Mesodermal cell (in vitro differentiated cells): ENCODE results near the gene SDHB.

Experiments
- H3K27ac ChIP-seq: 2 replicates; pipeline ENCODE4 v1.7.0; 2013; ENCODE audit warnings: mild to moderate bottlenecking, low read depth, low read length, moderate library complexity; ENCODE audit not compliant: severe bottlenecking
- H3K36me3 ChIP-seq: 2 replicates; pipeline ENCODE4 v1.7.1; 2013; ENCODE audit warnings: mild to moderate bottlenecking, low read length, moderate library complexity; ENCODE audit not compliant: control insufficient read depth, insufficient read depth
- H3K4me1 ChIP-seq: one replicate; pipeline ENCODE4 v1.7.1; 2013; ENCODE audit warnings: mild to moderate bottlenecking, low read length; ENCODE audit not compliant: insufficient read depth, control insufficient read depth, poor library complexity, severe bottlenecking
- H3K4me3 ChIP-seq: 2 replicates; pipeline ENCODE4 v1.7.0; 2013; ENCODE audit warnings: low read length, control low read depth, mild to moderate bottlenecking; ENCODE audit not compliant: insufficient read depth, poor library complexity, severe bottlenecking; ENCODE audit errors: extremely low read depth
- H3K9me3 ChIP-seq: 2 replicates; pipeline ENCODE4 v1.7.1; 2013; ENCODE audit warnings: mild to moderate bottlenecking, low read length, moderate library complexity; ENCODE audit not compliant: control insufficient read depth
- WGBS, 2 experiments: methylation state at CpG; one replicate each; pipeline ENCODE4 v1.1.5; 2013; ENCODE audit warnings: missing lambda C conversion rate in 2 of 2; ENCODE audit not compliant: insufficient coverage in 2 of 2; 5-methylcytosine and 5-hydroxymethylcytosine counted together

The SDHB gene

DNA sequence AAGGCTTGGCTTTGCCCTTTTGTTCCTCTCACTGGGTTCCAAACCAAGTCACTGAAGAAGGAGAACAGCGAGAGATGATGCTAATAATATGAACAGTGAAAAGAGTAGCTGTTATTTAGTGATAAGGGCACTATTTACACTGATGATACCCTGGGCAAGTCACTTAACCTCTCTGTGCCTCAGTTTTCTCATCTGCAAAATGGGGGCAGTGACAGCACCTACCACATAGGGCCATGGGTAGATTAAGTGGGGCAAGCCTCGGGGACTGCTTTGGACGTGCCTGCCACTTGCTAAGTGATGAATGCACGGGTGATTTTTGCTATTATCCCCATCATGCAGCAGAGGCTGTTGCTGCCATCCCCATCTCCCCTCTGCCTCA is 51.3 kb downstream of the SDHB start:
- WGBS, 2 experiments: 87 to 94% methylated on average over 3 to 4 of the region's 4 CpGs

DNA sequence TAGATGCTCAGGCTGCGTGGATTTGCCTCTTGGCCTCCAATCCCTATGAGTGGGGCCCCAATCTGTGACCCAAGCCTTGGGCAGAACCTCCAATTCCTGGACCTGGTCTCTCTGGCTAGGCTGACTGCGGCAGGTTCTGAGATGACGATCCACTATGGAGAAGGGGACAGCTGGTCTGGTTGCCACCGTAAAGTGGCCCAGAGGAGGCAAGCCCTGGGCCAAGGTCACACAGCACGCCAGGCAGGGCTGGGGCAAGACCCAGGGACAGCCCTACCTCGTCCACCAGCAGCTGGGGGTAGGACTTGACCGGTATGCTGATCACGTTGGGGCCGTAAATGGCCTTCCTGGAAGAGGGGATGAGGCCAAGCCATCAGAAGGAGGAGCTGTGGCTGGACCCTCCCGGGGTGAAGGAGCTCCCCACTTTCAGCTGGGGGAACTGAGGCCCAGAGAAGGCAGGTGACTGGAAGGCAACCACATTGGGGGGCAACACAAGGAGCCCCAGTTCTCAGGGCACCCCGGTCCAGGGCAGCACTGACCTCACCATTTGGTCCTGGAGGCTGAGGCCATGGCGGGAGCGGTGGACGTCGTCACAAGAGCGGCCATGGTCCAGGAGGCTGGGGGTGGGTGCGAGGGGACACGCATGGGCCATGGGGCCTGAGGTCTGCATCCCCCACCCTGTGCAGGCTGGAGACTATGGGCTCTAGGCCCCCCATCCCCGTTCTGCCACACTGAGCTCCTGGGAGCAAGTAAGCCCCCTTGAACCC is 51.9 kb downstream of the SDHB start:
- Histone ChIP-seq H3K9me3 (no peaks in the 10 kb centered on the region), H3K27ac (no peak overlapping the region), H3K36me3 (peaks cover 55% of the 10 kb centered on the region), H3K4me1 (no peaks in the 10 kb centered on the region), H3K4me3 (no peak overlapping the region)
- WGBS, 2 experiments: 90 to 95% methylated on average over 16 to 19 of the region's 19 CpGs

More for the DNA sequence above, 51.3 kb downstream of the SDHB start:
- H3K4me3 ChIP-seq: no peak overlapping the region
- no peaks in the 10 kb centered on the region for H3K9me3 ChIP-seq
- H3K4me1 ChIP-seq: no peaks in the 10 kb centered on the region
- H3K36me3 ChIP-seq: peaks cover 52% of the 10 kb centered on the region
- H3K27ac ChIP-seq: no peak overlapping the region

DNA sequence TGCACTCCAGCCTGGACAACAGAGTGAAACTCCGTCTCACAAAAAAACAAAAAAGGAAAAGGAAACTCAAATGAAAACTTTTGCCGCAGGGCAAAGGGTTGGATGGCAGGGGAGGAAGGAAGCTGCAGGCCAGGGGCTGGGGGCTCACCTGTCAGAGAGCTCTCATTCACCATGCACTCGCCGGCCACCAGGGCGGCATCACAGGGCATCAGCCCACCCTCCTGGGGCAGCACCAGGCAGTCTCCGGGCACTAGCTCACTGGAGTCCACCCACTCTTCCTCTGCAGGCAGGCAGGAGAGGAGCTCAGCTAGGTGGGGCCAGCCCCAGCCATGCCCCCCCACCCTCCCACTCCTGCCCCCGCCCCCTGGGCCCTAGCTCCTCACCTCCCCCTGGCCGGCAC is 54.0 kb downstream of the SDHB start:
- WGBS, 2 experiments: 90 to 97% methylated on average over 5 of the region's 8 CpGs
- peaks cover 49% of the 10 kb centered on the region for H3K36me3 ChIP-seq
- no peak overlapping the region for H3K27ac ChIP-seq
- no peak overlapping the region for H3K4me3 ChIP-seq
- H3K9me3 ChIP-seq: no peaks in the 10 kb centered on the region
- H3K4me1 ChIP-seq: no peaks in the 10 kb centered on the region

DNA sequence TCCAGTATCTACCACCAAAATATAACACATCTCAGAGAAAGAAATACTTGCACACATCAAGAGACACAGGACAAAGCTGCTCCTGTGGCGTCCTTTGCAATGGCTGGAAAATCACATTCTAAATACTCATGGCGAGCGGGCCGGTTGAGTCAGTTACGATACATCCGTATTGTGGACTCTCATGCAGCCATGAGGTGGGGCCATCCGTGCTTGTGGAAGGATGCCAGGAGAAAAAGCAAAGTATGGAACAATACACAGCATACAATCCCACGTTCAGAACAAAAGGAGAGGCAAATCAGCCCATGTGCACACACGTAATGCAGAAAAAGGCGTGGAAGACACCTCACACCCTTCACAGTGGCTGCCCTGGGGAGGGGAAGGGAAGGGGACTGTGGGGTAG is 55.2 kb downstream of the SDHB start:
- WGBS, 2 experiments: 91 to 97% methylated on average over 4 of the region's 10 CpGs
- H3K36me3 ChIP-seq: peaks cover 37% of the 10 kb centered on the region
- H3K4me1 ChIP-seq: no peaks in the 10 kb centered on the region
- H3K9me3 ChIP-seq: no peaks in the 10 kb centered on the region
- no peak overlapping the region for H3K4me3 ChIP-seq
- no peak overlapping the region for H3K27ac ChIP-seq

DNA sequence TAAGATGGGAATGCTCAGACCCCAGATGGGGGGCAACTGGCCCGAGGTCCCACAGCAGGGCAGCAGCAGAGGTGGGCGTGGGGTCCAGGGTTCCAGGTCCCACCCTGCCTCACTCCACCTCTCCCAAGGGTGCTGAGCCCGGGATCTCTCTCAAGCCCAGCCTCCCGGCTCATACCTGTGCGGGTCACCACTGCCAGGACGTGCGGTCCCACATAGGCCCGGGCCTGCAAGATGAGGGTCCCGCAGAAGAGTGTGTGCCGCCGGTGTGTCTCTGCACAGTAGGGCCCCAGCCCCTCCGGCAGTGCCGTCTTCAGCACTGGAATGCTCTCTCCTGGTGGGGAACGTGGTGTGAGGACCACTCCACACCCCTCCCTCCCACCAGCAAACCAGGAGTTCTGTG is 57.0 kb downstream of the SDHB start:
- Histone ChIP-seq H3K36me3 (peaks cover 23% of the 10 kb centered on the region), H3K4me1 (no peaks in the 10 kb centered on the region), H3K9me3 (no peaks in the 10 kb centered on the region), H3K27ac (no peak overlapping the region), H3K4me3 (no peak overlapping the region)
- WGBS, 2 experiments: 94% methylated on average over 13 to 14 of the region's 14 CpGs

DNA sequence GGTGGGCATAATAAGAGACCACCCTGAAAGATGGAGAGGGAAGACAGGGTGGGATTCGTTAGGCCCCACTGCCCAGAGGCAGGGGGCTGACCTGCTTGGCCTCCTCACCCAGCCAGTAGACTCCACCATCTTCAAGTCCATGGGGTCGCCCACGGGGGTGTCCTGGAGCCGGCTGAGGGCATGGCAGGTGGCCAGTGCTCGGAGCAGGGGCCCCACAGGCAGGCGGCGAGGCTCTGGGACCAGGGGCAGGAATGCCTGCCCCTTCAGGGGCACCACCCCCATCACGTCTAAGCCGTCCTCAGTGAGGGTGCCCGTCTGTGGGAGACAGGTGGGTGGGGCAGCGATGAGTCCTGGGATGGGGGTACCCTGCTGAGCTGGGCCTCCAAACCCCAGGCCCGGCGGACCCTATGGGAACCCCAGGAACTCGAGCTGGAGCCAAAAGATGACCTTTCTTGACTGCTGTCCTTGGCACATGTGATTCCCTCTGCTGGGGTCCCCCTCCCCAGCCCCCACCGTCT is 60.3 kb downstream of the SDHB start:
- Histone ChIP-seq H3K36me3 (peaks cover 6% of the 10 kb centered on the region), H3K4me1 (no peaks in the 10 kb centered on the region), H3K27ac (no peak overlapping the region), H3K4me3 (no peak overlapping the region), H3K9me3 (no peaks in the 10 kb centered on the region)
- 90 to 95% methylated on average over 8 to 13 of the region's 15 CpGs for WGBS, 2 experiments

DNA sequence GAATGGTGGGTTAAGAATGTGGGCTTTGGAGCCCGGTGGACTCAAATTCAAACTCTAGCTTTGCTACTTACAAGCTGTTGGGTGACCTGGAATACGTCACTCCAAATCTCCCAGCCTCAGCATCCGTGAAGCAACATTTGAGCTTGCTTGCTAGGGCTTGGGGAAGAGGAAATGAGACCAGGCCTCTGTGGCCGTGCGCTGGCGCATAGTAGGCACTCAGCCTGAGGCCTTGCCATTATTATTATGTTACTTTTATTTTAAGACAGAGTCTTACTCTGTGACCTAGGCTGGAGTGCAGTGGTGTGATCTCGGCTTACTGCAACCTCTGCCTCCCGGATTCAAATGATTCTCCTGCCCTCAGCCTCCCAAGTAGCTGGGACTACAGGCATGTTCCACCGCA is 61.2 kb downstream of the SDHB start:
- WGBS, 2 experiments: 92 to 95% methylated on average over 4 of the region's 9 CpGs
- H3K4me1 ChIP-seq: no peaks in the 10 kb centered on the region
- H3K36me3 ChIP-seq: peaks cover 10% of the 10 kb centered on the region
- no peak overlapping the region for H3K27ac ChIP-seq
- H3K4me3 ChIP-seq: no peak overlapping the region
- no peaks in the 10 kb centered on the region for H3K9me3 ChIP-seq

DNA sequence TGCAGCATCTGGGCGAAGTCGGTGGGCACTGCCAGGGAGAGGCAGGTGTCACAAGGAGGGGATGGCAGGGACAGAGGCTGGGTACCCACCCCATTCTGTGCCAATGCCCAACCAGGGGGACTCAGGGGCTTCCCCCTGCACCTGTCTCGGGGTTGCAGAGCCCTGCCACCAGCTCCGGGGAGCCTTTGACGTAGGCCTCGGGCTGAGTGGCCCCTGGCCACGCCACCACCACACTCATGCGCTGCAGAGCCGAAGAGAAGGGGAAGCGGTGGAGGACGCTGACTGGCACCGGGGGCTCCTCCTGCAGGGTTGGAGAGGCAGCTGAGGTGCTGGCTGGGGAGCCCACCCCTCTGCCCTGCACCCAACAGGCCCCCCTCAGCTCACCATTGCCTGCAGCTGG is 61.7 kb downstream of the SDHB start:
- Histone ChIP-seq H3K4me3 (no peak overlapping the region), H3K36me3 (peaks cover 13% of the 10 kb centered on the region), H3K4me1 (no peaks in the 10 kb centered on the region), H3K9me3 (no peaks in the 10 kb centered on the region), H3K27ac (no peak overlapping the region)
- 94 to 95% methylated on average over 7 of the region's 12 CpGs for WGBS, 2 experiments

DNA sequence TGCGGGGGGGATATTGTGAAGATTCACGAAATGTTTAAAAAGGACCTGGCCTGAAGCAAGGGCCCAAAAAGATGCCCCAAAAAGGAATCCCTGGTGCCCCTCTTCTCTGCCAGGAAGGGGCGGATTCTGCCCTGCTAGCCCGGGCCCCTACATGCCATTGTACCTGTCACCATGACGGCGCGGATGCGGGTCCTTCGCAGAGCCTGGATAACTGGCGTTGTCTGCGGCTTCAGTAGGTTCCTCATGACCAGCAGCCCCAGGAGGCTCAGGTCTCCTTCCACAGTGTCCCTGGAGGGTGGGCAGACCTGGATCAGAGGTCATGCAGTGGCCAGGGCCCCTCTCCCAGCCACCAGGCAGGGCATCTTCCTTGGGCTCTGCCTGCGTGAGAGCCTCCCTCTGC is 62.3 kb downstream of the SDHB start:
- H3K27ac ChIP-seq: no peak overlapping the region
- no peaks in the 10 kb centered on the region for H3K9me3 ChIP-seq
- no peaks in the 10 kb centered on the region for H3K4me1 ChIP-seq
- 97 to 98% methylated on average over 12 of the region's 12 CpGs for WGBS, 2 experiments
- H3K36me3 ChIP-seq: peaks cover 13% of the 10 kb centered on the region
- H3K4me3 ChIP-seq: no peak overlapping the region

DNA sequence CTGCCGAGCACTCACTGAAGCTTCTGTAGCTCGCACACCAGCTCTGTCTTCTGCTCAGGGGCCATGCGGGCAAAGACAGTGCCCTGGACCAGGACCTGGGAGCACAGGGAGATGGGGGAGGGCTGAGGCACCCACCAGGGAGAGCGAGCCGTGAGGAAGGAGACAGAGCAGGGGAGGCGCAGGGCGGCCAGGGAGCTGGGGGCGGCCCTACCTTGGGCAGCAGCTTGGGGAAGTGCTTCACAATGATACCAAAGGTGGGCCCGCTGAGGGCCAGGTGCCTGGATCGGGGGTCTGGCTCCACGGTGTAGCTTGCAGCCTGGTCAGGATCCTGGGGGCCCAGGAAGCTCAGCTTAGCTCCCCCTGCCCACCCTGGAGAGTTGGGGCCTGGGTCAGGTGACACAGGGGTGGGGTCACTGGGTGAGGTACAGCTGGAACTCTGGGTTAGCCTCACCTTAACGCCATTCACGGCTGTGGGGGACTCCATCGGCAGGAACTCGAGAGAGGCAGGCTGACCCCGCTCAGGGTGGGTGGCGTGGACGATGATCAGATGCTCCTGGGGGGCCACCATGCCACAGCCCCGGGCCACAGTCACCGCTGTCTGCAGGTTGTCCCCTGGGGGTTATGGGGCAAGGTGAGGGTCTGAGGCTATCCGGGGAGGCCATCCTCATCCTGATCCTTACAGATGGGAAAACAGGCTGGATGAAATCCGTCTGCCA is 64.0 kb downstream of the SDHB start:
- no peaks in the 10 kb centered on the region for H3K9me3 ChIP-seq
- 96 to 97% methylated on average over 18 to 22 of the region's 22 CpGs for WGBS, 2 experiments
- H3K27ac ChIP-seq: no peak overlapping the region
- no peaks in the 10 kb centered on the region for H3K4me1 ChIP-seq
- peaks cover 21% of the 10 kb centered on the region for H3K36me3 ChIP-seq
- no peak overlapping the region for H3K4me3 ChIP-seq

DNA sequence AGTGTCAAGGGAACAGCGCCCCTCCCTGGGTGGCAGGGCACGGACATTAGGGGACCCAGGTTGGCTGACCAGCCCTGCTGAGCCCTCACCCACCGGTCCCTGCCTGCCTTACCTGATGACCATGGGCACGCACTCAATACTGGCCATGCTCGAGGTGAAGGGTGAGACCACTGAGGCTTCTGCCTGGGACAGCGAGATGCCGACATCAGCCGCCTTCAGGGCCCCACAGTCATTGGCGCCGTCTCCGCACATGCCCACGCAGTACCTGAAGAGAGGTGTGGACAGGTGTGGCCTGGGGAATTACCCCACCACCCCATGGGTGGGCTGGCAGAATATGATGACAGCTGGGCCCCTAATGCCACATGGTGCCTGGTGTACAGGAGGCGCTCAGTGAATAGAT is 65.6 kb downstream of the SDHB start:
- H3K9me3 ChIP-seq: no peaks in the 10 kb centered on the region
- H3K36me3 ChIP-seq: peaks cover 21% of the 10 kb centered on the region
- H3K27ac ChIP-seq: no peak overlapping the region
- H3K4me1 ChIP-seq: no peaks in the 10 kb centered on the region
- WGBS, 2 experiments: 87 to 90% methylated on average over 12 of the region's 13 CpGs
- no peak overlapping the region for H3K4me3 ChIP-seq
